GM19238 (cell line): ENCODE measurements around the gene BTBD6.

ENCODE experiments used
- DNase-seq: peaks from one replicate; pipeline ENCODE4 v3.0.0; 2011; ENCODE audit warnings: low spot score; ENCODE audit not compliant: insufficient read length

Gene BTBD6

DNA sequence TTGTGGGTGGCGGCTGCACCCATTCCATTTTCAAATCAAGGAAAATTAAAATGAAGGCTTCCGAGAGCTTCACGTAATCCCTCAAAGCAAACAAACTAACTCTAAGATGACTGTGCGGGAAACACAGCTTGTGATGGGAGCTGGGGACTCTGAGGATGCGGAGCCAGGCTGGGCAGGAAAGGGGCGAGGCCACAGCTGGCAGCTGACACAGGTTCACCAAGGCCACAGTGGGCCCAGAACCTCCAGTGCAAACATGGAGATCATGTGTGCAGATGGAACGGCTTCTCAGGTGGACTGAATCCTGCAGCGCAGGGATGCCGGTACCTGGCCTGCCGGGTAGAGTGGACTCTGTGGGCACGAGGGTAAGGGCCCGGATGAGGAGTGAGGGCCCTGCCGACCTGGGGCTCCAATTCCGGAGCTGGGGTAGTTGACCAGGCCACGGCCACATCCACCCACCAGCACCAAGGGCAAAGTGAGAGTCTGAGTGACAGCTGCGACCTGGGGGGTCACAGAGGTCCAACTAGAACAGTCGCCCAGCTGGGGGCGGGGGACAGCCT, 19.2 kb upstream of the BTBD6 start:
- no peak for DNase-seq

- DNase-seq, result no peak
Observed at GRCh38 chr14:105240811-105241576, 7.3 kb upstream of the BTBD6 start.

DNA sequence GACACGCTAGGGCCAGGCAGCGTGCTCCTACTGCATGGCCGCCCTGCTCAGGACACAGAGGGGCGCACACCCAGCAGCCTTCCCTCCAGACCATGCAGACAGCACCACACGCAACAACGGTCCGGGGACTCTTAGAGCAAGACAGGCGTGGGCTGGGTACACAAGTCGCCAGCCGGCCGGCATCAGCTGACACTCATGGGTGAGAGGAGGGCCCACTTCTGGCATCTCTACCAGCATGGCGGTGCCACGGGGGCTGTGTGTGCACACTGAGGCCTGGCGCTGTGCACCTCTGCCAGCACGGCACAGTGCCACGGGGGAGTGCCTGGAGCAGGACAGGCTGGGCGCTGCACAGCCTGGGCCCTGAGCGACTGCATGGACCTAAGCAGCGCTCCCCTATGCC, 6.7 kb upstream of the BTBD6 start:
- DNase-seq, result no peak

- no peak for DNase-seq
Observed at GRCh38 chr14:105244334-105244733, 4.0 kb upstream of the BTBD6 start.

DNA sequence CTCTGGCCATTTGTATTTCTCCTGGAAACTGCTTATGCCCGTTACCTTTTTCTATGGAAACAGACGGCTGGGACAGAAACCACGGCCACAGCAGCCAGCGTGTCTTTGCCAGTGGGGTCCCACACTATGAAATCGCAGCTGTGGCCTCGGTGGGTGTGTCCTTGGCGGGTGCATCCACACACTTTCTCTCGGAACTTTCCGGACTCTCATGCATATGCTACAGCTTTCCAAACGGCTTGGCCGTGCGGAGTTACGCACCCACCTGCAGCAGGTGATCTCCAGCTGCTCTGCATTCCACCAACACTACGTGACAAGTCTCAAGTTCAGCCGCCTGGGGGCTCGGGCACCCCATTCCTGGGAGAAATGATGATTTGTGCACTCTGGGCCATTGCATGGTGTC, 1.3 kb upstream of the BTBD6 start:
- no peak for DNase-seq

DNA sequence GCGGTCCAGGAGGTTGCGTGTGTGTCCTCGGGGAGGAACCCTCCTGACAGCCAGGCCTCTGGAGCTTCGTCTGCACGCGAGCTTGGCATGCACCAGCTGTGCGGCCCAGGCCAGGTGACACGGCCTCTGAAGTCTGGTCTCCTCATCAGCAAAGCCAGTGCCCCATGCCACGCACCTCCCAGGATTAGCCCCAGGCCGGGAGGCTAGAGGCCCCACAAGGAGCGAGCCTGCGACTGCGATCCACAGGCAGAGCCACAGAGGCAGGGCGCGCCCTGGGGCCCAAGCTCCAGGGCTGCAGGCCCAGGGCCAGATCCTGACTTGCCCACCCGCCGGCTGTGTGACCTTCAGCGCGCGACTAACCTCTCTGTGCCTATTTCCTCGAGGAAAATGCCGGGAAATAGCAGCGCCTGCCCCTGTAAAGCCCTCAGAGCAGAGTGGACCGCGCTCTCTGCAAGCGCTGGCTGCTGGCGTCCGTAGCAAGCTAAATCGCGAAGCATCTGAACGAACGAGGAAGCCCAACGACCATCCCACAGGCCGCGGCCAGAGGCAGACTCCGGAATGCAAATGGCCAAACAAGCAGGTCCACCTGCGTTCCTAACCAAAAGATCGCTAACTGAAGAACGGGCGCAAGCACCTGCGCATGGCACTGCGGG, 492 bp upstream of the BTBD6 start:
- no peak for DNase-seq

DNA sequence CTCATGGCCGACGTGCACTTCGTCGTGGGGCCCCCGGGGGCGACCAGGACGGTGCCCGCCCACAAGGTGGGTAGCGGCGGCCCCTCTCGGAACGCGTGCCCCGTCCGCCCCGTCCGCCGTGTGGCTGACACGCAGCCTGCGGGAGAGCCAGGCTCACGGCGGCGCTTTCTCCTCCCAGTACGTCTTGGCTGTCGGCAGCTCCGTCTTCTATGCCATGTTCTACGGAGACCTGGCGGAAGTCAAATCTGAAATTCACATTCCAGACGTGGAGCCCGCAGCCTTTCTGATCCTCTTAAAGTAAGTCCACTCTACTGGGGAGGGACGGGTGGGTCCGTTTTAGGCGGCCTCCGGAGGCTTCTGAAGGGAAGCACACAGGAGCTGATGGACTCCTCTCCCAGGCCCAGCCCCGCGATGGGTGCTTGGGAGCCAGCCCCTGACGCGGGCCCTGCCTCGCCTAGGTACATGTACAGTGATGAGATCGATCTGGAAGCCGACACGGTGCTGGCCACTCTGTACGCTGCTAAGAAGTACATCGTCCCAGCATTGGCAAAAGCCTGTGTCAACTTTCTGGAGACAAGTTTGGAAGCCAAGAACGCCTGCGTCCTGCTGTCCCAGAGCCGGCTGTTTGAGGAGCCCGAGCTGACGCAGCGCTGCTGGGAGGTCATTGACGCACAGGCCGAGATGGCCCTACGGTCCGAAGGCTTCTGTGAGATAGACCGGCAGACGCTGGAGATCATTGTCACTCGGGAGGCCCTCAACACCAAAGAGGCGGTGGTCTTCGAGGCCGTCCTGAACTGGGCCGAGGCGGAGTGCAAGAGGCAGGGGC, 1.1 kb downstream of the BTBD6 start:
- no peak for DNase-seq

- no peak for DNase-seq
Observed at GRCh38 chr14:105250008-105250366, 1.7 kb downstream of the BTBD6 start.

DNA sequence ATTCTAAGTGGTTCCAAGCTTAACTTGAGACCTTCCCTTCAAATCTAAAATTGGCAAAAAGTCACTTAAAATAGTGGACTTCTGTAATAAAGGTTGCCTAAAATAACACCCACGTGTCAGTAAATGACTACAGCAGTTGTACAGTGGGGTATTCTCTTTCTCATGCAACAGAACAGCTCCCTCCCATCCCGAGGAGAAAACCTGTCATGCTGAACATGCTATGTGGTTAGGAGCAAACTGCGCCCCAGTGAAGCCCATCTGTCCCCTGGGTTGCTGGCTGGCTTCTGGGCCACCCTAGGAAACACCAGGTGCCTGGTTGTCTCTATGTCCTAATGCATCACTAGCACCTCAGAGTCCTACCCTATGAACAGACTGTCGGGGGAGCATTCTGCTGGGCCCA, 2.7 kb downstream of the BTBD6 start:
- no peak for DNase-seq

- DNase-seq, result no peak
Observed at GRCh38 chr14:105251920-105252319, 3.6 kb downstream of the BTBD6 start.

DNA sequence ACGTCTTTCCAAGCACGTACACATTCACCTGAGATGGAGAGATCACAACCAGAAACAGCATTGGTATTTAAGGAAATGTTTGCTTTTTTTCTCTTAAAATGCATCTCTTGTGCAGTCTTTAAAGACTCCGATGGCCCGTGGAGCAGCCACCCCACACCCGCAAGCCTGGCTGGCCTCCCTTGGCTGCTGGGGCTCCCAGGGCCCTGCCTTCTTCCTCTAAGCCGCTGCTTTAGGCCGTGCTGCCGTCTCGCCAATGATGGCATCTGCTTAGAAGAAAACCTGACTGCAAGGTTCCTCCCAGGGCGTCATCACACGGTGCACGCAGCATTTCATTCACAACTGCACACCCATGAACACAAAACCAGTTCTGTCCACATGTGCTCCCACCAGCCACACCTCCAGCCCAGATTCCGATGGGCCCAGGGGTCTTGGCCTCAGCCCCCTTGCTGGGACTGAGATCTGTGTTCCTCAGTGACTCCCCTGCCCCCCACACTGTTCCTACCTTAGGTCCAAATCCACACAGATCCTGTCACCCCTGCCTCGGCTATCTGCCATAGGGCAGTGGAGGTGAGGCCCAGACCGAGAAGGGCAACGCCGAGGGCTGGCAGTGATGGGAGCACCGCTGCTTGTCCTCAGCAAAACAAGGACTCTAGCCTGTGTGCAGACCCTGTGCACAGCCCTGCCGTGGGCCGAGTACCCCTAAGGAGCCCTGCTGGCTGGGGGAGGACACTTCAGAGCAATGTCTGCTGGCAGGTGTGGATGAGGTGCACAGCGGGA, 4.4 kb downstream of the BTBD6 start:
- DNase-seq, result no peak

DNA sequence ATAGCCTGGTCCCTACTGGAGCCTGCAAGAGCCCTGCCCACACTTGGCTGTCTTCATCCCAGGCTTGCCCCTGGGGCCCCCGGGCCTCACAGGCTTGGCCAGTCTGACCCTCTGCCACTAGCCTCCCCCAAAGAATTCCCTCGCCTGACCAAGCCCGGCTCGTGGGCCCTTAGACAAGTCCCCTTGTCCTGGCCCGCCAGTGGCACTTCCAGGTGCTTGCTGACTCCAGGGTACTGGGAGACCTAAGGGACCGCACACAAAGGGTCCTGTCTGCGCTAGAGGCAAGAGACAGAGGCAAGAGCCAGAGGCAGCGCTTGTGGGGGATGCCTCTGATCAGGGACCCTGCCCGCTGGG, 5.0 kb downstream of the BTBD6 start:
- DNase-seq, result no peak

- no peak for DNase-seq
Observed at GRCh38 chr14:105255021-105255507, 6.7 kb downstream of the BTBD6 start.

DNA sequence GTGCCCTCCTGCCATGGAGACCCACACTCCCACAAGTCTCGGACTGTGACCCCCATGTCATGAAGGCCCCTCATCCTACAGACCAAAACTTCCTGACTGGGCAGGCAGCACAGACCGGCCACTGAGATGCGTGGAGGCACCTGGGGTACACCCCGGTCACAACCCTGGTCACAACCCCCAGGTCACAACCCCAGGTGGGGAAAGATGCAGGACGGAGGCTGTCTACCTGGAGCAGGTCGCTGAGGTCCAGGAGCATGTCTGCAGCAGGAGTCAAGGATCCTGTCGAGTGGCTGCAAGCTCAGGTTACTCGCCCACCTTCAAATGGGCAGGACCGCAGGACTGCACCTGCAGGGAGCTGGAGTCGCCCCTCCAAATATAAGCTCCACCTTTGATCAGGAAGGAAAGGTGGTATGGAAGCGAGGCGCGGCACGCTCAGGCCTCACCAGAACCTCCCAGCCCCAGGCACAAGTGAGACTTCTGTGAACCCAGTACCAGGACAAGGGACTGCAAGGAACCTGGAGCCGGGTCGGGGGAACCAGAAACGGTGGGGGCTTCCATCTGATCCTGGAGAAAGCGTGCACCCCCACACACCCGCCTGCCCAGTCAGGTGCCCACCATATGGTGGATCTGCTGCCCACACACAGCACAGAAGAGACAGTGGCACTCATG, 8.1 kb downstream of the BTBD6 start:
- DNase-seq, result no peak

DNA sequence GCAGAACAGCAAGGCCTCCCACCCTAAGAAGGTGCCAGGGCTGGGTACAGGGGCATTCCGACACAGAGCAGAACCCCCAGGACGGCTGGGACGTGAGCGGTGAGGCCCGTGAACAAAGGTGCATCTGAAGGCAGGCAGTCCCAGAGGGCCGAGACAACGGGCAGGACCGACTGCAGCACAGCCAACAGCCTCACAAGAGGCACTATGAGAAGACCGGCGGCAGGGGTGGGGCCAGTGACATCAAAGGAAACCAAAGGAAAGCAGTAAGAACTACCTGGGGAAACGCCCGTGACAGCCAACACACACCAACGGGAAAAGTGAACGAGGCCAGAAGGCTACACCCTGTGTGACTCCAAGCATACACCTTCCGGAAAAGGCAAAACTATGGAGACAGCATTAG, 9.1 kb downstream of the BTBD6 start:
- no peak for DNase-seq

DNA sequence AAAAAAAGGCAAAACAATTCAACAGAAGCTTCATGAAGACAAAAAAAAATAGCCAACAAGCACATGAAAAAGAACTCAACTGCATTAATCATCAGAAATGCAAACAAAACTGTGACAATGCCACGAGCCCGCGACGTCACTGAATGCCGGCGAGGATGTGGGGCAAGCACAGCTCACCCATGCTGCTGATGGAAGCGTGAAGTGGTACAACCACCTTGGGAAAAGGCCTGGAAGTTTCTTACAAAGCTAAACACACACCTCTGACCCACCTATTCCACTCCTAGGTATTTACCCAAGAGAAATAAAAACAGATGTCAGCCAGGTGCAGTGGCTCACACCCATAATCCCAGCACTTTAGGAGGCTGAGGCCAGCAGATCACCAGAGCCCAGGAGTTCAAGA, 10.5 kb downstream of the BTBD6 start:
- DNase-seq, result no peak

GRCh38 chr14:105260959-105261358, 12.6 kb downstream of the BTBD6 start:
- DNase-seq, result no peak

DNA sequence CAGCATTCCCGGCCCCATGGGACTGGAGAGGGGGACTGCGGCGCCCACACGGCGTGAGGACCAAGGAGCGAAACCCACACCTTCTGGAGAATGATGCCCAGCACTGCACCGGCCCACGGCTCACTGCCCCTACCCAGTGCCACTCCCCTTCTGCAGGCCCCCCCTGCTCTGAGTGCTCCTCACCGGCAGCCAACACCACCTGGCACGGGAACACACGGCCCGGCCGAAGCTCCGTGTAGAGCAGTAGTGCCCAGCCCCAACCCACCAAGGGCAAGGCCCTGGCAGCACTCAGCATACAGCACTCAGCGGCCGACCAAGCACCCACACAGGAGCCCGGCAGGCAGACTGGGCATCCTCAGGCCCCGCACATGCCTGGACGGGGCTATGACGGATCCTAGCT, 13.4 kb downstream of the BTBD6 start:
- DNase-seq, result no peak

DNA sequence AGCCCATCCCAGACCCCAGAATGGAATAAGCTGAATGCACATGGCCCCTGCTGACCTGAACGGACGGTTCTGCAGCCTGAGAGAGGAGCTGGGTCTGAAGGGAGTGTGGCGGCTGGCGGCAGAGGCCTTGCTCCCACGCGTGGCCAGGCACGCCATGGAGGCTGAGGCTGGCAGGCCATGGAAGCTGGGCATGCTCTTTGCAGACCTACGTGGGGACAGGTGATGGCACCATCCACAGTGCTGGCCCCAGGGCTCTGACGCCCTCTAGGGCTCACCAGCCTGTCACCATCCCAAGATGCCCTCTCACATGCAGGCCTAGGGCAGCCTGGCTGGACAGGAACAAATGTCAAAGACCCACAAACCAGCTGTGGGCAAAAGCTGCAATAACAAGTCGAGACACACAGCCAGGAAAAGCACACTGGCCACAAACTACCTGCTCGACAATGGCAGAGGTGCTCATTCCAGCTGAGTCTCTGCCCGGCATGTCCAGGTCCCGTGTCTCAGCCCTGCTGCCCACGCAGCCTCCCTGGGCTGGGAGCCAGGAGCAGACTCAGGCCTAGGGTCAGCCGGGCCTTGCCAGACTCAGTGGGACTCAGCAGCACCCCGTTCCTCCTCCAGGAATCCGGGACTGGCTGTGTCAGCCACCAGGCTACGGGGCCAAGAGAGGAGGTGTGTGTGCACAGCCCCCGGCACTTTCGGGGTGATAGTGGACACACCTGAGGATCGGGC, 19.7 kb downstream of the BTBD6 start:
- DNase-seq, result no peak

- DNase-seq, result no peak
Observed at GRCh38 chr14:105268736-105269354, 20.5 kb downstream of the BTBD6 start.
